Endothelial cell of umbilical vein (primary cell): ENCODE measurements around the gene ADA. TPM values are rescaled to one million over a fixed set of nuclear protein-coding genes. Genes with fewer than 3 reads are reported as not detected.

Experiments used
- BruUV-seq: library from RNA; stranded (reverse); fragments of 400-500 nt; replicated peaks from 2 replicates; lab custom pipeline; 2021; lab: Mats Ljungman, UMichigan
- CTCF ChIA-PET: fragments of 300-600, 350-600 bp; sonication (Branson Sonifier 250); formaldehyde crosslinking; loops from one replicate; lab custom pipeline; 2021; ENCODE audit warnings: antibody characterized with exemption, inconsistent platforms; lab: Charles Lee
- POLR2A ChIA-PET: fragments of 300-600, 350-600 bp; sonication (Branson Sonifier 250); formaldehyde crosslinking; loops from one replicate; lab custom pipeline; 2021; ENCODE audit warnings: antibody characterized with exemption, inconsistent platforms; lab: Charles Lee
- DNase-seq: peaks from one replicate; pipeline ENCODE4 v3.0.0-alpha.2; 2011; ENCODE audit warnings: low read depth, low spot score
- FAIRE-seq: peaks from 2 replicates; lab custom pipeline; 2011; peaks lifted over from hg19 to GRCh38; lab: Jason Lieb, UNC
- H2AFZ ChIP-seq: 2 replicates; pipeline ENCODE4 v1.6.0; 2012; ENCODE audit warnings: low read depth, low read length, control low read depth, inconsistent platforms
- H3K27ac ChIP-seq: 2 replicates; pipeline ENCODE4 v1.5.1; 2011; ENCODE audit warnings: low read depth, mild to moderate bottlenecking, control low read depth, low read length, moderate library complexity; ENCODE audit not compliant: insufficient read depth
- H3K27me3 ChIP-seq, 2 experiments: 2 replicates each; pipeline versions ENCODE4 v1.6.0 to v1.6.1; 2011; ENCODE audit warnings: low read length in 2 of 2, mixed read lengths in 1 of 2; ENCODE audit not compliant: control insufficient read depth in 2 of 2, insufficient read depth in 2 of 2
- H3K36me3 ChIP-seq, 2 experiments: 2 replicates in 1 of 2; 3 replicates in 1 of 2; pipeline ENCODE4 v1.5.1; 2011; ENCODE audit warnings: low read length in 2 of 2, mild to moderate bottlenecking in 1 of 2, moderate library complexity in 1 of 2; ENCODE audit not compliant: control insufficient read depth in 2 of 2, insufficient read depth in 2 of 2; ENCODE audit errors: extremely low read depth in 1 of 2
- H3K4me1 ChIP-seq: 3 replicates; pipeline ENCODE4 v1.5.1; 2011; ENCODE audit warnings: mild to moderate bottlenecking, low read length; ENCODE audit not compliant: control insufficient read depth, insufficient read depth; ENCODE audit errors: extremely low read depth
- H3K4me2 ChIP-seq: 2 replicates; pipeline ENCODE4 v1.6.1; 2011; ENCODE audit warnings: low read length, control low read depth, mixed read lengths; ENCODE audit not compliant: insufficient read depth
- H3K4me3 ChIP-seq, 3 experiments: fragments of 200-600 bp in 1 of 3; sonication (generic), shearing (Covaris generic) in 1 of 3; replicated peaks in 1 of 3; 2 replicates each; pipeline ENCODE4 v1.5.1; 2011 to 2016; ENCODE audit warnings: control low read depth in 3 of 3, low read length in 3 of 3, mild to moderate bottlenecking in 2 of 3, inconsistent platforms in 1 of 3, low read depth in 1 of 3, moderate library complexity in 1 of 3; ENCODE audit not compliant: insufficient read depth in 1 of 3
- H3K79me2 ChIP-seq: 2 replicates; pipeline ENCODE4 v1.6.0; 2012; ENCODE audit warnings: low read length, inconsistent platforms; ENCODE audit not compliant: control insufficient read depth, insufficient read depth
- H3K9ac ChIP-seq: replicated peaks from 2 replicates; pipeline ENCODE3; 2011; ENCODE audit warnings: low read length, control low read depth; ENCODE audit not compliant: insufficient read depth; ENCODE audit errors: extremely low read depth
- H3K9me1 ChIP-seq: replicated peaks from 3 replicates; pipeline ENCODE4 v1.6.0; 2011; ENCODE audit warnings: mild to moderate bottlenecking, low read length; ENCODE audit not compliant: control insufficient read depth, insufficient read depth; ENCODE audit errors: extremely low read depth
- H3K9me3 ChIP-seq: replicated peaks from 2 replicates; pipeline ENCODE4 v1.5.1; 2012; ENCODE audit warnings: low read length, inconsistent platforms; ENCODE audit not compliant: control insufficient read depth, insufficient read depth
- H4K20me1 ChIP-seq: replicated peaks from 2 replicates; pipeline ENCODE3; 2011; ENCODE audit warnings: mild to moderate bottlenecking, low read length; ENCODE audit not compliant: control insufficient read depth, insufficient read depth; ENCODE audit errors: extremely low read depth
- CTCF ChIP-seq, 2 donors: IDR thresholded peaks; 1 replicate in 1 of 2; 2 replicates in 1 of 2; pipeline ENCODE4 v1.5.1; 2011; ENCODE audit warnings: low read length in 2 of 2, mild to moderate bottlenecking in 2 of 2, moderate library complexity in 2 of 2, control low read depth in 1 of 2, inconsistent platforms in 1 of 2, low read depth in 1 of 2; ENCODE audit not compliant: insufficient read depth in 1 of 2; ENCODE audit errors: extremely low read depth in 1 of 2
- EZH2 ChIP-seq: IDR thresholded peaks from 2 replicates; pipeline ENCODE4 v1.6.1; 2012; ENCODE audit warnings: borderline replicate concordance, low read depth, mild to moderate bottlenecking, moderate library complexity, low read length, inconsistent platforms; ENCODE audit not compliant: severe bottlenecking
- FOS ChIP-seq: IDR thresholded peaks from 2 replicates; pipeline ENCODE4 v1.6.1; 2011; ENCODE audit warnings: mild to moderate bottlenecking, low read length, moderate library complexity, borderline replicate concordance; ENCODE audit not compliant: insufficient read depth
- GATA2 ChIP-seq: IDR thresholded peaks from 2 replicates; pipeline ENCODE4 v1.7.0; 2011; ENCODE audit warnings: low read depth, mild to moderate bottlenecking, moderate library complexity, mixed read lengths, low read length; ENCODE audit not compliant: insufficient read length, insufficient read depth
- JUN ChIP-seq: IDR thresholded peaks from 2 replicates; pipeline ENCODE4 v1.6.1; 2011; ENCODE audit warnings: borderline replicate concordance, low read depth; ENCODE audit not compliant: insufficient read length, insufficient read depth
- MAX ChIP-seq: IDR thresholded peaks from 2 replicates; pipeline ENCODE4 v1.6.1; 2011; ENCODE audit not compliant: insufficient read depth, insufficient read length
- MYC ChIP-seq: IDR thresholded peaks from one replicate; pipeline ENCODE4 v1.6.1; 2011; ENCODE audit warnings: mild to moderate bottlenecking, low read depth, low read length
- POLR2A ChIP-seq: IDR thresholded peaks from 2 replicates; pipeline ENCODE4 v1.6.1; 2012; ENCODE audit warnings: low read depth, mild to moderate bottlenecking, control low read depth, low read length
- POLR2AphosphoS5 ChIP-seq: IDR thresholded peaks from 2 replicates; pipeline ENCODE4 v1.6.1; 2012; ENCODE audit warnings: low read depth, mild to moderate bottlenecking, control low read depth, low read length, moderate library complexity; ENCODE audit not compliant: insufficient read depth
- dilution Hi-C: fragments of 300-500 bp; cut with MboI; formaldehyde crosslinking; loops from one replicate; pipeline ENCODE4 v1.15.0; 2019; ENCODE audit warnings: low sequenced_read_pairs; ENCODE audit not compliant: extremely low pct_ligation_motif_present
- intact Hi-C: fragments of 100-400 bp; cut with micrococcal nuclease; formaldehyde crosslinking; loops from one replicate; pipeline ENCODE4 v1.10.0; 2022
- polyA plus RNA-seq, 4 experiments: library from polyadenylated mRNA; depleted of rRNA in 3 of 4; stranded (reverse) in 3 of 4; unstranded in 1 of 4; fragments of >200 nt; gene quantifications; 2 replicates each; pipeline versions ENCODE4 v1.2.1 to v1.2.3, GENCODE V29; 2011 to 2012; ENCODE audit warnings: missing spikeins in 1 of 4
- total RNA-seq: library from RNA; stranded (reverse); gene quantifications from 2 replicates; pipeline ENCODE4 v1.2.3, GENCODE V29; 2021

The ADA gene
- total and polyA plus RNA-seq, 2 donors (not counting 3 experiments of a cell fraction or from before 2014, with no cell fraction given) = 26.3 to 33.1 TPM

GRCh38 chr20:44700306-44700705 is 48.8 kb upstream of the ADA start:
- H3K9ac ChIP-seq = no peak overlapping the region
- no peak for DNase-seq
- no peaks in the 10 kb centered on the region for H3K9me1 ChIP-seq
- BruUV-seq = no TSS peak
- H3K4me3 ChIP-seq = no peak overlapping the region
- H3K79me2 ChIP-seq = no peaks in the 10 kb centered on the region
- peaks cover 20% of the 10 kb centered on the region for H3K4me1 ChIP-seq
- intact Hi-C loops = no loop called here
- no peak for TF ChIP-seq MAX
- no peak for TF ChIP-seq GATA2
- no peak for TF ChIP-seq POLR2AphosphoS5
- no peak for TF ChIP-seq FOS
- no peak for TF ChIP-seq CTCF (IDR thresholded peaks at IDR 0.05; ENCODE audit: extremely low read depth in 1 of 2, insufficient read depth in 1 of 2, low read depth in 1 of 2, low read length in 2 of 2)
- TF ChIP-seq EZH2 = no peak
- TF ChIP-seq POLR2A = no peak
- TF ChIP-seq MYC = no peak
- no peak for TF ChIP-seq JUN
- POLR2A ChIA-PET = no interaction called here
- H3K4me2 ChIP-seq = no peak overlapping the region
- no peaks in the 10 kb centered on the region for H3K36me3 ChIP-seq
- no peak overlapping the region for H3K27ac ChIP-seq
- CTCF ChIA-PET = interaction anchor here (1.5 to 1.8 kb wide), 2 partner anchors 15 to 32 kb away, joined by 4 to 6 read pairs; no protein-coding TSS in a partner anchor
- no peaks in the 10 kb centered on the region for H3K9me3 ChIP-seq
- dilution Hi-C loops = no loop called here
- FAIRE-seq = no peak
- H4K20me1 ChIP-seq = no peaks in the 10 kb centered on the region
- H3K27me3 ChIP-seq = no peaks in the 10 kb centered on the region
- H2AFZ ChIP-seq = no peak overlapping the region
